Mammary epithelial cell (primary cell): Measurements from ENCODE around the gene KRT32.

Source experiments
- EZH2 ChIP-seq: IDR thresholded peaks from 2 replicates; pipeline ENCODE4 v1.6.1; 2012; ENCODE audit warnings: low read length, inconsistent platforms, borderline replicate concordance
- TF ChIP-seq, protein P1 (sequence below), 2 donors: IDR thresholded peaks in 1 of 2; conservative IDR thresholded peaks in 1 of 2; 2 replicates each; pipeline ENCODE4 v1.5.1; 2011 to 2012; ENCODE audit warnings: inconsistent platforms in 2 of 2, low read length in 2 of 2, mild to moderate bottlenecking in 2 of 2, control low read depth in 1 of 2, low read depth in 1 of 2; ENCODE audit not compliant: insufficient read depth in 1 of 2; ENCODE audit errors: extremely low read depth in 1 of 2

DNA sequence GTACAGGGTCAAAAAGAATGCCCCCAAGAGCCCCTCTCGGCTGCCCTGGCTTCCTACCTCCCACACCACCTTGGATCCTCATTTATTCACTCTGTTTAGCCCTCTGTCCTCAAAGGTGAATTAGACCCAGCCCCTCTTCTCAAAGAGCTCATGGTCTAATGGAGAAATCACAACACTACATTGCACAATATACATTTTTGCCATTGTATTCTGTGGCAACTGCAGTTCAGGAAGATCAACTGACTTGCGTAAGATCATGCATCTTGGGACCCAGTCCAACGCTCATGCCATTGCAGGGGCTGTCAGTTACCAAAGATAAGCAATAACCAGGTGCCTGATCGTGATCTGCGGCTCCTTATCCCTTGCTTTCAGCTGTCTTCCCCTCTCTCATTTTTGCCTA lies 27.8 kb downstream of the KRT32 start:
- TF ChIP-seq, protein P1, sequence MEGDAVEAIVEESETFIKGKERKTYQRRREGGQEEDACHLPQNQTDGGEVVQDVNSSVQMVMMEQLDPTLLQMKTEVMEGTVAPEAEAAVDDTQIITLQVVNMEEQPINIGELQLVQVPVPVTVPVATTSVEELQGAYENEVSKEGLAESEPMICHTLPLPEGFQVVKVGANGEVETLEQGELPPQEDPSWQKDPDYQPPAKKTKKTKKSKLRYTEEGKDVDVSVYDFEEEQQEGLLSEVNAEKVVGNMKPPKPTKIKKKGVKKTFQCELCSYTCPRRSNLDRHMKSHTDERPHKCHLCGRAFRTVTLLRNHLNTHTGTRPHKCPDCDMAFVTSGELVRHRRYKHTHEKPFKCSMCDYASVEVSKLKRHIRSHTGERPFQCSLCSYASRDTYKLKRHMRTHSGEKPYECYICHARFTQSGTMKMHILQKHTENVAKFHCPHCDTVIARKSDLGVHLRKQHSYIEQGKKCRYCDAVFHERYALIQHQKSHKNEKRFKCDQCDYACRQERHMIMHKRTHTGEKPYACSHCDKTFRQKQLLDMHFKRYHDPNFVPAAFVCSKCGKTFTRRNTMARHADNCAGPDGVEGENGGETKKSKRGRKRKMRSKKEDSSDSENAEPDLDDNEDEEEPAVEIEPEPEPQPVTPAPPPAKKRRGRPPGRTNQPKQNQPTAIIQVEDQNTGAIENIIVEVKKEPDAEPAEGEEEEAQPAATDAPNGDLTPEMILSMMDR (conservative IDR thresholded peaks at IDR 0.05 in 1 of 2, IDR thresholded peaks at IDR 0.05 in 1 of 2; ENCODE audit: extremely low read depth in 1 of 2, insufficient read depth in 1 of 2, low read depth in 1 of 2, low read length in 2 of 2): no peak
- TF ChIP-seq EZH2: no peak
